Measurements from ENCODE around the gene RASSF3. TPM values are rescaled to one million over a fixed set of nuclear protein-coding genes. Genes with fewer than 3 reads are reported as not detected.

The RASSF3 gene
- total and polyA plus RNA-seq, 5 donors from 2014 or later, result 5.5 to 158 (median 10.5) TPM

GRCh38 chr12:64569923-64570691 lies 40.2 kb upstream of the RASSF3 start:
- H3K36me3 ChIP-seq (ENCODE audit: control insufficient read depth, insufficient read depth, low read length), result no peaks in the 10 kb centered on the region
- no peak overlapping the region for H3K27ac ChIP-seq (ENCODE audit: insufficient read depth, low read length, poor library complexity, severe bottlenecking)
- peaks cover 3% of the 10 kb centered on the region for H3K4me1 ChIP-seq (ENCODE audit: control insufficient read depth, insufficient read depth, low read length, poor library complexity, severe bottlenecking)
- no peaks in the 10 kb centered on the region for H3K27me3 ChIP-seq (ENCODE audit: control insufficient read depth, insufficient read depth, low read length)
- peaks cover 0 to 2% (median 0%) of the 10 kb centered on the region in 7 donors for H3K9me3 Mint-ChIP-seq
- H3K4me1 Mint-ChIP-seq, result peaks cover 0 to 46% (median 17%) of the 10 kb centered on the region in 4 donors
- no peak overlapping the region for H3K4me3 ChIP-seq (ENCODE audit: low read depth, low read length)
- DNase-seq (no peak), ATAC-seq (ENCODE audit: low read depth in 2 of 2) (no peak)
- no peaks in the 10 kb centered on the region for H3K36me3 Mint-ChIP-seq
- H3K9me3 ChIP-seq (ENCODE audit: control insufficient read depth in 2 of 2, low read length in 2 of 2), result peaks cover 6 to 9% of the 10 kb centered on the region in 2 experiments
- no peak overlapping the region for H3K4me3 Mint-ChIP-seq
- peak overlapping the region in 2 of 3 donors; percentile 32 to 65 for H3K27ac Mint-ChIP-seq
- peaks cover 5% of the 10 kb centered on the region for H3K27me3 Mint-ChIP-seq

GRCh38 chr12:64571411-64571810 lies 38.9 kb upstream of the RASSF3 start:
- Histone ChIP-seq H3K4me1 (ENCODE audit: control insufficient read depth, insufficient read depth, low read length, poor library complexity, severe bottlenecking) (peaks cover 3% of the 10 kb centered on the region), H3K36me3 (ENCODE audit: control insufficient read depth, insufficient read depth, low read length) (no peaks in the 10 kb centered on the region), H3K4me3 (ENCODE audit: low read depth, low read length) (no peak overlapping the region), H3K27me3 (ENCODE audit: control insufficient read depth, insufficient read depth, low read length) (no peaks in the 10 kb centered on the region), H3K9me3 (ENCODE audit: control insufficient read depth in 2 of 2, low read length in 2 of 2) (peaks cover 6 to 13% of the 10 kb centered on the region in 2 experiments), H3K27ac (ENCODE audit: insufficient read depth, low read length, poor library complexity, severe bottlenecking) (no peak overlapping the region)
- Mint-ChIP-seq H3K27me3 (peaks cover 5% of the 10 kb centered on the region), H3K4me1 (peaks cover 0 to 46% (median 18%) of the 10 kb centered on the region in 4 donors), H3K36me3 (no peaks in the 10 kb centered on the region), H3K27ac (peak overlapping the region; percentile 42 to 85 (median 56)), H3K9me3 (peaks cover 0 to 3% (median 2%) of the 10 kb centered on the region in 7 donors), H3K4me3 (no peak overlapping the region)
- DNase-seq (peak in 1 of 3 donors; percentile 15), ATAC-seq (ENCODE audit: low read depth in 2 of 2) (no peak)

- H3K27ac ChIP-seq (ENCODE audit: insufficient read depth, low read length, poor library complexity, severe bottlenecking), result no peak overlapping the region
- peak overlapping the region; percentile 42 to 85 (median 50) for H3K27ac Mint-ChIP-seq
- H3K4me1 Mint-ChIP-seq, result peaks cover 0 to 40% (median 18%) of the 10 kb centered on the region in 4 donors
These were observed 38.1 kb upstream of the RASSF3 start for GRCh38 chr12:64572241-64572640.

GRCh38 chr12:64574837-64575236 lies 35.5 kb upstream of the RASSF3 start:
- Histone ChIP-seq H3K4me1 (ENCODE audit: control insufficient read depth, insufficient read depth, low read length, poor library complexity, severe bottlenecking) (no peaks in the 10 kb centered on the region), H3K4me3 (ENCODE audit: low read depth, low read length) (no peak overlapping the region), H3K27ac (ENCODE audit: insufficient read depth, low read length, poor library complexity, severe bottlenecking) (no peak overlapping the region), H3K36me3 (ENCODE audit: control insufficient read depth, insufficient read depth, low read length) (no peaks in the 10 kb centered on the region), H3K27me3 (ENCODE audit: control insufficient read depth, insufficient read depth, low read length) (no peaks in the 10 kb centered on the region), H3K9me3 (ENCODE audit: control insufficient read depth in 2 of 2, low read length in 2 of 2) (peaks cover 6 to 13% of the 10 kb centered on the region in 2 experiments)
- H3K9me3 Mint-ChIP-seq, result peaks cover 0 to 3% (median 2%) of the 10 kb centered on the region in 7 donors
- no peak overlapping the region for H3K4me3 Mint-ChIP-seq
- no peak for DNase-seq
- H3K27me3 Mint-ChIP-seq, result peaks cover 10% of the 10 kb centered on the region
- H3K4me1 Mint-ChIP-seq, result peaks cover 0 to 17% (median 7%) of the 10 kb centered on the region in 4 donors
- H3K27ac Mint-ChIP-seq, result no peak overlapping the region
- no peaks in the 10 kb centered on the region for H3K36me3 Mint-ChIP-seq
- no peak for ATAC-seq (ENCODE audit: low read depth in 2 of 2)

More at GRCh38 chr12:64572241-64572640, 38.1 kb upstream of the RASSF3 start:
- peaks cover 5% of the 10 kb centered on the region for H3K27me3 Mint-ChIP-seq
- ATAC-seq (ENCODE audit: low read depth in 2 of 2), result no peak
- H3K4me3 ChIP-seq (ENCODE audit: low read depth, low read length), result no peak overlapping the region
- no peaks in the 10 kb centered on the region for H3K36me3 ChIP-seq (ENCODE audit: control insufficient read depth, insufficient read depth, low read length)
- H3K9me3 ChIP-seq (ENCODE audit: control insufficient read depth in 2 of 2, low read length in 2 of 2), result peaks cover 6 to 13% of the 10 kb centered on the region in 2 experiments
- H3K36me3 Mint-ChIP-seq, result no peaks in the 10 kb centered on the region
- DNase-seq, result no peak
- H3K4me3 Mint-ChIP-seq, result no peak overlapping the region
- peaks cover 3% of the 10 kb centered on the region for H3K4me1 ChIP-seq (ENCODE audit: control insufficient read depth, insufficient read depth, low read length, poor library complexity, severe bottlenecking)
- peaks cover 0 to 3% (median 2%) of the 10 kb centered on the region in 7 donors for H3K9me3 Mint-ChIP-seq
- no peaks in the 10 kb centered on the region for H3K27me3 ChIP-seq (ENCODE audit: control insufficient read depth, insufficient read depth, low read length)

- Mint-ChIP-seq H3K9me3 (peaks cover 0 to 3% (median 0%) of the 10 kb centered on the region in 7 donors), H3K36me3 (no peaks in the 10 kb centered on the region), H3K4me3 (no peak overlapping the region), H3K27me3 (peaks cover 10% of the 10 kb centered on the region), H3K4me1 (peaks cover 0 to 5% (median 0%) of the 10 kb centered on the region in 4 donors), H3K27ac (no peak overlapping the region)
- DNase-seq, result no peak
- Histone ChIP-seq H3K27me3 (ENCODE audit: control insufficient read depth, insufficient read depth, low read length) (no peaks in the 10 kb centered on the region), H3K36me3 (ENCODE audit: control insufficient read depth, insufficient read depth, low read length) (no peaks in the 10 kb centered on the region), H3K4me3 (ENCODE audit: low read depth, low read length) (no peak overlapping the region), H3K4me1 (ENCODE audit: control insufficient read depth, insufficient read depth, low read length, poor library complexity, severe bottlenecking) (no peaks in the 10 kb centered on the region), H3K9me3 (ENCODE audit: control insufficient read depth in 2 of 2, low read length in 2 of 2) (peaks cover 6 to 13% of the 10 kb centered on the region in 2 experiments), H3K27ac (ENCODE audit: insufficient read depth, low read length, poor library complexity, severe bottlenecking) (no peak overlapping the region)
- ATAC-seq (ENCODE audit: low read depth in 2 of 2), result no peak
These were observed 33.2 kb upstream of the RASSF3 start for GRCh38 chr12:64577046-64577445.

- ATAC-seq (ENCODE audit: low read depth in 2 of 2), result no peak
- Histone ChIP-seq H3K36me3 (ENCODE audit: control insufficient read depth, insufficient read depth, low read length) (no peaks in the 10 kb centered on the region), H3K27ac (ENCODE audit: insufficient read depth, low read length, poor library complexity, severe bottlenecking) (no peak overlapping the region), H3K4me1 (ENCODE audit: control insufficient read depth, insufficient read depth, low read length, poor library complexity, severe bottlenecking) (no peaks in the 10 kb centered on the region), H3K9me3 (ENCODE audit: control insufficient read depth in 2 of 2, low read length in 2 of 2) (peaks cover 6 to 13% of the 10 kb centered on the region in 2 experiments), H3K4me3 (ENCODE audit: low read depth, low read length) (no peak overlapping the region), H3K27me3 (ENCODE audit: control insufficient read depth, insufficient read depth, low read length) (no peaks in the 10 kb centered on the region)
- Mint-ChIP-seq H3K9me3 (peaks cover 0 to 3% (median 0%) of the 10 kb centered on the region in 7 donors), H3K36me3 (no peaks in the 10 kb centered on the region), H3K27me3 (peaks cover 7% of the 10 kb centered on the region), H3K27ac (no peak overlapping the region), H3K4me1 (peaks cover 0 to 13% (median 7%) of the 10 kb centered on the region in 4 donors), H3K4me3 (no peak overlapping the region)
- DNase-seq, result no peak
These were observed 31.7 kb upstream of the RASSF3 start for GRCh38 chr12:64578566-64578965.

- H3K9me3 ChIP-seq (ENCODE audit: control insufficient read depth in 2 of 2, low read length in 2 of 2), result no peaks in the 10 kb centered on the region
- Mint-ChIP-seq H3K36me3 (no peaks in the 10 kb centered on the region), H3K27me3 (peaks cover 9% of the 10 kb centered on the region), H3K9me3 (peaks cover 0 to 3% (median 0%) of the 10 kb centered on the region in 7 donors), H3K4me3 (no peak overlapping the region), H3K27ac (no peak overlapping the region), H3K4me1 (peaks cover 10 to 29% (median 18%) of the 10 kb centered on the region in 4 donors)
- DNase-seq, result no peak
- H3K4me1 ChIP-seq (ENCODE audit: control insufficient read depth, insufficient read depth, low read length, poor library complexity, severe bottlenecking), result peaks cover 13% of the 10 kb centered on the region
- no peak overlapping the region for H3K4me3 ChIP-seq (ENCODE audit: low read depth, low read length)
- H3K36me3 ChIP-seq (ENCODE audit: control insufficient read depth, insufficient read depth, low read length), result no peaks in the 10 kb centered on the region
- no peak for ATAC-seq (ENCODE audit: low read depth in 2 of 2)
- no peaks in the 10 kb centered on the region for H3K27me3 ChIP-seq (ENCODE audit: control insufficient read depth, insufficient read depth, low read length)
- H3K27ac ChIP-seq (ENCODE audit: insufficient read depth, low read length, poor library complexity, severe bottlenecking), result no peak overlapping the region
These were observed 29.6 kb upstream of the RASSF3 start for GRCh38 chr12:64580681-64581080.
